Measurements from ENCODE around the gene RNASET2.

GRCh38 chr6:166905505-166906134 lies 50.7 kb downstream of the RNASET2 start:
- TF ChIP-seq POLR2A (IDR thresholded peaks at IDR 0.05) (no peak), POLR2AphosphoS5 (IDR thresholded peaks at IDR 0.05) (no peak), CTCF (IDR thresholded peaks at IDR 0.05) (no peak)
